IMR-90 (cell line): ENCODE data around the gene PYGO2. TPM values are rescaled to one million over a fixed set of nuclear protein-coding genes. Genes with fewer than 3 reads are reported as not detected.

Experiments used
- ATAC-seq: fragments of 200-7000 bp; cut with Tn5 transposase; 2 replicates; pipeline ENCODE4 v1.9.1; 2020; ENCODE audit warnings: low read depth, mild to moderate bottlenecking, moderate library complexity
- BruUV-seq: library from RNA; stranded (reverse); fragments of 400-500 nt; replicated peaks from 2 replicates; lab custom pipeline; 2021; lab: Mats Ljungman, UMichigan
- CTCF ChIA-PET: fragments of 300-600 bp; formaldehyde crosslinking; extraction: SDS; loops from one replicate; lab custom pipeline; 2021; ENCODE audit warnings: antibody characterized with exemption; lab: Yijun Ruan, JAX
- POLR2A ChIA-PET: fragments of 300-600 bp; sonication (Branson Sonifier 250); formaldehyde crosslinking; loops from one replicate; lab custom pipeline; 2022; ENCODE audit warnings: antibody characterized with exemption; ENCODE audit not compliant: unreplicated experiment; lab: Charles Lee
- DNase-seq: peaks from one replicate; pipeline ENCODE4 v3.0.0; 2013
- H2AFZ ChIP-seq: replicated peaks from 2 replicates; pipeline ENCODE3; 2013; ENCODE audit warnings: low read length, mild to moderate bottlenecking; ENCODE audit not compliant: poor library complexity
- H2AK5ac ChIP-seq: 2 replicates; pipeline ENCODE4 v1.6.1; 2013; ENCODE audit warnings: low read depth, low read length, inconsistent platforms
- H2AK9ac ChIP-seq: replicated peaks from 2 replicates; pipeline ENCODE3; 2013; ENCODE audit warnings: mild to moderate bottlenecking, low read depth, low read length, moderate library complexity; ENCODE audit not compliant: poor library complexity
- H2BK120ac ChIP-seq: 2 replicates; pipeline ENCODE4 v1.6.1; 2013; ENCODE audit warnings: low read depth, low read length, inconsistent platforms
- H2BK15ac ChIP-seq: 3 replicates; pipeline ENCODE4 v1.6.1; 2013; ENCODE audit warnings: low read depth, low read length, inconsistent platforms
- H2BK20ac ChIP-seq: 2 replicates; pipeline ENCODE4 v1.6.1; 2013; ENCODE audit warnings: low read depth, mild to moderate bottlenecking, inconsistent platforms, low read length, moderate library complexity
- H2BK5ac ChIP-seq: 2 replicates; pipeline ENCODE4 v1.6.1; 2013; ENCODE audit warnings: mild to moderate bottlenecking, low read depth, low read length, inconsistent platforms; ENCODE audit not compliant: poor library complexity, severe bottlenecking
- H3K14ac ChIP-seq: replicated peaks from 2 replicates; pipeline ENCODE4 v1.6.1; 2013; ENCODE audit warnings: low read depth, low read length, inconsistent platforms
- H3K18ac ChIP-seq: 2 replicates; pipeline ENCODE4 v1.6.1; 2013; ENCODE audit warnings: low read depth, low read length, control low read depth
- H3K23ac ChIP-seq: 2 replicates; pipeline ENCODE4 v1.6.1; 2013; ENCODE audit warnings: low read depth, low read length, inconsistent platforms
- H3K27ac ChIP-seq: 2 replicates; pipeline ENCODE4 v1.5.1; 2013; ENCODE audit warnings: mild to moderate bottlenecking, control low read depth, low read length; ENCODE audit not compliant: insufficient read depth
- H3K27me3 ChIP-seq: 2 replicates; pipeline ENCODE4 v1.6.1; 2013; ENCODE audit warnings: low read length; ENCODE audit not compliant: control insufficient read depth, insufficient read depth
- H3K36me3 ChIP-seq: 2 replicates; pipeline ENCODE4 v1.6.1; 2013; ENCODE audit warnings: low read length, mixed read lengths; ENCODE audit not compliant: control insufficient read depth, insufficient read depth
- H3K4ac ChIP-seq: 2 replicates; pipeline ENCODE4 v1.6.1; 2013; ENCODE audit warnings: low read depth, low read length, inconsistent platforms
- H3K4me1 ChIP-seq: 2 replicates; pipeline ENCODE4 v1.6.1; 2013; ENCODE audit warnings: low read length, mixed read lengths; ENCODE audit not compliant: control insufficient read depth, insufficient read depth
- H3K4me2 ChIP-seq: 2 replicates; pipeline ENCODE4 v1.6.1; 2013; ENCODE audit warnings: low read depth, mild to moderate bottlenecking, control low read depth, low read length, moderate library complexity
- H3K4me3 ChIP-seq: 2 replicates; pipeline ENCODE4 v1.5.1; 2013; ENCODE audit warnings: low read depth, mild to moderate bottlenecking, control low read depth, low read length, moderate library complexity; ENCODE audit not compliant: insufficient read depth
- H3K56ac ChIP-seq: 2 replicates; pipeline ENCODE4 v1.6.1; 2013; ENCODE audit warnings: low read length, inconsistent platforms; ENCODE audit not compliant: insufficient read depth; ENCODE audit errors: extremely low read depth
- H3K79me1 ChIP-seq, 2 experiments: 2 replicates each; pipeline ENCODE4 v1.6.1; 2013; ENCODE audit warnings: low read length in 2 of 2, inconsistent platforms in 1 of 2, low read depth in 1 of 2
- H3K9ac ChIP-seq: 2 replicates; pipeline ENCODE4 v1.6.1; 2013; ENCODE audit warnings: low read depth, low read length, control low read depth
- H3K9me1 ChIP-seq: 2 replicates; pipeline ENCODE4 v1.6.1; 2013; ENCODE audit warnings: low read length, inconsistent platforms; ENCODE audit not compliant: insufficient read depth
- H3K9me3 ChIP-seq: 2 replicates; pipeline ENCODE4 v1.6.1; 2013; ENCODE audit warnings: low read length; ENCODE audit not compliant: control insufficient read depth, insufficient read depth
- H4K20me1 ChIP-seq: 2 replicates; pipeline ENCODE4 v1.6.1; 2013; ENCODE audit warnings: low read length, inconsistent platforms; ENCODE audit not compliant: insufficient read depth
- H4K5ac ChIP-seq: 2 replicates; pipeline ENCODE4 v1.6.1; 2013; ENCODE audit warnings: mild to moderate bottlenecking, low read depth, low read length, control low read depth
- H4K8ac ChIP-seq, 2 experiments: 2 replicates each; pipeline ENCODE4 v1.6.1; 2013; ENCODE audit warnings: low read depth in 2 of 2, low read length in 2 of 2, control low read depth in 1 of 2, inconsistent platforms in 1 of 2
- H4K91ac ChIP-seq: 2 replicates; pipeline ENCODE4 v1.6.1; 2013; ENCODE audit warnings: low read depth, low read length, inconsistent platforms; ENCODE audit not compliant: insufficient read depth
- FOS ChIP-seq: fragments of 150-350 bp; IDR thresholded peaks from 2 replicates; pipeline ENCODE4 v1.6.1; 2016; ENCODE audit warnings: low read depth, low read length
- WGBS, 2 experiments: methylation state at CpG; one replicate each; pipeline versions ENCODE4 v1.1.5 to v1.1.7; 2013; ENCODE audit warnings: missing lambda C conversion rate in 2 of 2; ENCODE audit not compliant: insufficient read length in 1 of 2; ENCODE audit errors: extremely low coverage in 2 of 2; 5-methylcytosine and 5-hydroxymethylcytosine counted together
- dilution Hi-C: fragments of 300-500 bp; cut with HindIII; formaldehyde crosslinking; loops from one replicate; pipeline ENCODE4 v1.14.3; 2018; ENCODE audit warnings: low sequenced_read_pairs; ENCODE audit not compliant: unreplicated experiment
- in situ Hi-C: fragments of 300-500 bp; cut with MboI; formaldehyde crosslinking; loops from 3 replicates; pipeline ENCODE4 v1.14.3; 2019; ENCODE audit warnings: low sequenced_read_pairs, inconsistent platforms, mixed read lengths
- intact Hi-C: fragments of 100-400 bp; cut with micrococcal nuclease; formaldehyde crosslinking; loops from 2 replicates; pipeline ENCODE4 v1.10.0; 2022
- polyA plus RNA-seq, 3 experiments: library from polyadenylated mRNA; depleted of rRNA; stranded (reverse); fragments of >200 nt; gene quantifications; 2 replicates each; pipeline ENCODE4 v1.2.3, GENCODE V29; 2012; ENCODE audit warnings: low replicate concordance in 1 of 3
- total RNA-seq: library from RNA; depleted of rRNA; stranded (reverse); fragments of >200 nt; gene quantifications from 2 replicates; pipeline ENCODE4 v1.2.3, GENCODE V29; 2012

PYGO2 gene
- total and polyA plus RNA-seq, 2 of the 4 experiments (the other 2 are of a cell fraction), result 5.4 to 14.8 TPM

- WGBS, 2 experiments, result no CpG with 5 or more reads among the region's 9 CpGs
- ChIA-PET POLR2A (interaction anchor here (0.6 kb wide), 1 partner anchor 28 kb away, joined by 11 read pairs; no protein-coding TSS in a partner anchor), CTCF (no interaction called here)
- Histone ChIP-seq H4K8ac (no peak overlapping the region; a peak in 2 of 4 replicates), H3K4me1 (peaks cover 16% of the 10 kb centered on the region), H3K18ac (no peak overlapping the region), H3K14ac (no peak overlapping the region), H3K4me2 (no peak overlapping the region), H3K23ac (no peak overlapping the region), H2BK5ac (no peak overlapping the region), H2BK20ac (no peak overlapping the region), H2AFZ (peak overlapping the region; percentile 5), H4K20me1 (peaks cover 17% of the 10 kb centered on the region), H2AK5ac (peak overlapping the region; percentile 8; the same call in 1 of the 2 replicates), H4K91ac (no peak overlapping the region), H2BK120ac (no peak overlapping the region), H3K9ac (no peak overlapping the region), H3K4ac (no peak overlapping the region), H3K27me3 (no peaks in the 10 kb centered on the region), H3K27ac (no peak overlapping the region), H2BK15ac (no peak overlapping the region), H4K5ac (no peak overlapping the region), H3K79me1 (peaks cover 18 to 60% of the 10 kb centered on the region in 2 experiments; a peak in 3 of 4 replicates), H3K9me3 (no peaks in the 10 kb centered on the region), H2AK9ac (no peak overlapping the region), H3K9me1 (peaks cover 9% of the 10 kb centered on the region), H3K56ac (no peak overlapping the region), H3K4me3 (no peak overlapping the region), H3K36me3 (peaks cover 11% of the 10 kb centered on the region)
- intact Hi-C loops, result loop anchor here (5.0 kb wide), 1 partner anchor 105 kb away; the partner anchor contains the start of gene EFNA4
- in situ Hi-C loops, result loop anchor here (10.0 kb wide), 1 partner anchor 98 kb away; the partner anchor contains the start of gene ADAM15
- DNase-seq (no peak), ATAC-seq (no peak)
- BruUV-seq, result no TSS peak
- no peak for TF ChIP-seq FOS
- dilution Hi-C loops, result no loop called here
Measured at GRCh38 chr1:154957091-154957657, 4.4 kb downstream of the PYGO2 start.
